HG02588 (cell line): ENCODE data around the gene MRE11.
"Not testable (repeated sequence)": the region's sequence is repeated elsewhere in the genome, so short reads cannot be mapped to it uniquely, and the experiment has no call there.

ENCODE experiments used
- ATAC-seq: cut with Tn5 transposase; IDR thresholded peaks from one replicate; pipeline ENCODE4 v1.9.1; 2021; ENCODE audit warnings: mild to moderate bottlenecking, moderate library complexity; ENCODE audit not compliant: unreplicated experiment

MRE11 gene

DNA sequence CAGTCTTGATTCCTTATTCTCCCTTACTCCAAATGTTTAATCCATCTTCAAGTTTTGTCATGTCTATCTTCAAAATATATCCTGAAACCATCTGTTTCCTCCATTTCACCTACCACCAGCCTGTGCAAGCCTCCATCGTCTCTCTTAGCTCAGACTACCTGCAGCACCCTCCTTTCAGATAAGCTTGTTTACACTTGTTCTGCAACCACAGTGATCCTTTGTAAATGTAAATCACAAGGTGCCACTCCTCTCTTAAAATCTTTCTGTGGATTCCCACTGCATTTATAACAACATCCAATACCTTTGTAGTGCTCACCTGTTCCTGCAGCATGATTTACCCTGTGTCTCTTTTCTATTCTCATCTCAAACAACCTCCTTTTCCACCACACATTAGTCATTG, 60.6 kb downstream of the MRE11 start:
- no peak for ATAC-seq

DNA sequence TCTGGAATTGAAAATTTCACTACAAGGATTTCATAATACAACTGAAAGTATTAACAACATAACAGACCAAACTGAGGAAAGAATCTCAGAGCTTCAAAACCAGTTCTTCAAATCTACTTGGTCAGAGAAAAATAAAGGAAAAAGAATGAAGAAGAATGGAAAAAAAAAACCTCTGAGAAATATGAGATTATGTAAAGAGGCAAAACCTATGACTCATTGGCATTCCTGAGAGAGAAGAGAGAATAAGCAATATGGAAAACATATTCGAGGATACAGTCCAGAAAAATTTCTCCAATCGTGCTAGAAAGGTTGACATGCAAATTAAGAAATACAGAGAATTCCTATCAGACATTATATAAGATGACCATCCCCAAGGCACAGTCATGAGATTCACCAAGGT, 69.0 kb downstream of the MRE11 start:
- no peak for ATAC-seq

DNA sequence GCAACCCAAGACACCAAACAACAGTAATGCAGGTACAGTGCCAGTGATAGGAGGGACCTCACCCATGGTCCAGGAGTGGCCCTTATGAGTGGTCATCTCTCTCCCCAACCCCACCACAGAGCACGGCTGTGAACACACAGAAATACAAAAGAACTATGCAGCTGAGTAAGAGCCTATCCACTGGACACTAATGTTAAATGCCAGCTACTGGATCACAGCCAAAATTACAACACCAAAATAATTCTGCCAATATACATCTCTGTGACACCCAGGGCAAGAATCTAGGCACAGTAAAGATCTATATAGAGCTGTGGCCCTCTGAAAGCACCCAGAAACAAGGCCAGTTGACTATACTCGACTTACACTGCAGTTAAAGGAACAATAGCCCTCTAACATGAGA, 69.6 kb downstream of the MRE11 start:
- ATAC-seq = no peak

DNA sequence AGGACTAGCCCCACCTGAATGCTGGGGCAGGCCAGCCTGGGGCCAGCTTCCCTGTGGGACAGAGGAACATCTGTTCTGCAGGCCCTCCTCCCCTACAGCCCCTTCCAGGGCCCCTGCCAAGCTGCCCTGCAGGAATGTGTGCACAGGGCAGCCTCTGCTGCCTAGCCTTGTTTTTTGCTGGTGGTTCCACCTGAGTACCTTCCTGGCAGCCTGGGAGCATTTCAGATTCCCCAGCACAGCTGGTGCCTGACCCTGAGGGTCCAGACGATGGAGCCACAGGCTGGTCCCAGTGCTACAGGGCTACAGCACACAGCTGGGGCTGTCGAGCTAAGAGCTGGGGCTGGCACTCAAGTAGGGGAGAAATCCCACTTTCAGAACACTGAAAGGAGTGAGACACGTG, 70.1 kb downstream of the MRE11 start:
- no peak for ATAC-seq

DNA sequence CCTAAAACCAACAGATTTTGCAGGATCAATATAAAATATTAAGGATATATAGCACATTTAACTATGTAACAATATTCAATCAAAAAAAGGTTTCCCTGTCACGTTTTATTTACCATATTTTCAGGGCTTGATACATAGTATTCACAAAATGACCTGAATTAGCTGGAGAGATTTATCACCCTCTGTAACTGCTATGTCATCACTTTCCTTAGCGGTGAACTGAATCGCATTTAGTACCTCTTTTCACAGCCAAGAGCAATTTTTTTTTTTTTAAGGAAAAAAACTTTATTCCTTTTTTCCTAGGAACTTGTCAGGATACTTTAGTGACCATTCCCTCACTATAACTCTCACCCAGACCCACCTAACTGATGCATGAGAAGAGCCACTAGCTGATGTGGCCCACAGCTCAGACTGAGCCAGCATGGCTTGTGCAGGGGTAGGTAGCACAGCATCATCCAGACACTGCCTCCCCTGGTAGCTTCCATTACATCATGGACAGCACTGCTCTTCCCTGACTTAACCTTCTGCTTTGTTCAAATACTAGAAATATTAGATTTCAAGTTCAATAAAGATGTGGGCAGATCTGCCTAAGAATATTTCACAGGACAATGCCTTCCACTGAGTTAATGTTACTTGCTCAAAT, 75.4 kb downstream of the MRE11 start:
- ATAC-seq = no peak

DNA sequence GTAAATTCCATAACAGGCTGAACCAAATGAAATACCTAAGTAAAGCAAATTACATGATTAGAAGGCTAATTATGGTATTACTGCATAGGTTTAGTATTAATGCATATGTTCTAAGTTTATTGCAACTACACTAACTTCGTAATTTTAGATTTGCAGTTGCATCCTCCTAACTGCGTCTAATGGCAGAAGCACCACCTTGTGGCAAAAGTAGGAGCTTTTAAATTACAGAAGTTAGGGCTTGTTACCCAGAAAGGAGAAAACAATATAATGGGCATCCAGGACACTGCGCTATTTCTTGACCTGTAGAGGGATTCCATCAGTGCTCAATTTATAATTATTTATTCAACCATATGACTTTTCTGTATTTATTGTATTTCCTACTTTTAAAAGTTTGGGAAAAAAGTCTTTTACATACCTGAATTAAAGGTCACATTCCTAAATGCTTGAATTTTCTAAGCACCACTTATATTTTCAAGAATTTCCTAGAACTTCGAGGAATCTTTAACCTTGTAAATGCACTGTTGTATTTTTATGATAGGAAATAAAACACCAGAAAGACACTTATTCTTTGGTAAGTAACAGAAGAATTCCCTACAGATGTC, 76.2 kb downstream of the MRE11 start:
- no peak for ATAC-seq

DNA sequence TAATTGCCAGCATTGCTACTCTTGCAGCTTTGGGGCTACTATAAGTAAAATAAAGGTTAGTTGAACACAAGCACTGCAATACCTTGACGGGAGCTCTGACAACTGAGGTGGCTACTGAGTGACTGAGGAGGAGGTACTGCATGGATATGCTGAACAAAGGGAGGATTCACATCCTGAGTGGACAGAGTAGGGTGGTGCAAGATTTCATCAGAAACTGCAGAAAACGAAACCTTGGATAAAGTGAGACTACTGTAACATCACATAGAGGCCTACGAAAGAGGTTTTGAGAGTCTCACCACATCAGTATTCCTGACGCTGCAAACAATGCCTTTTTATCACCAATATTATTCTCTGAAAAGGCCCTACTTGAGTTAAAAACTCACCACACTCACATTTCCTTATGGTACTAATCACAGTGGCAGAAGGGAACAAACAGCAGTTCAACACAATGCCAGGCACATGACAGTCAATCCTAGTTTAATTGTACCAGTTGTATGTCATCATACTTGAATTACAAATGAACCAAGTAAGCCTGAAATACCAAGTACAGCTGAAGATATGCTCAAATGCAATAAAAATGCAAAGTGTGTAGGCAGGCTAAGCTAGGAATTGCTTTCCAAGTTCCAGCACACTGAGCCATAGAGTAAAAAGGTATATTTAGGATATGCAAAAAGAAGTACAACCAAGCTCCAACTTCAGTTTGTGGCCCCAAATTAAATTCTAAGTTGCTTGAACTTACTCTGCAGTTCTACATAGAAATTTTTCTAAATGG, 88.4 kb downstream of the MRE11 start:
- no peak for ATAC-seq

DNA sequence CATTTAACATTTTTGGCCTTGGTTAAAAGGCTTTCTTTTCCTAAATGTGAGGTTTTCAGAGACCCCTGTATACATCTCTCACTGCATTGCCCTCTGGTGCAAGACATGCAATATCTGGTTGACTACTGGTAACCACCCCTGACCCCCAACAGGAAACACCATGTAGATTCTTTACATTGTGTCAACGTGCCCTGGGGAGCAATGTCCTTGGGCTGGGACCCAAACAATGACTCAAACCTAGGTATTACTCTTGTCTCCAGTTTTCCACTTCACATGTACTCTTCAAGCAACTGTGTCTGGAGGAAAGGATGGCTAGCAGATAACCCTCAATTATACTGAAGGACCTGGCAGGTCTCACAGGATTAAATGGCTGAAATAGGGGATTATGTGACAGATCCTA, 91.3 kb downstream of the MRE11 start:
- ATAC-seq = no peak

DNA sequence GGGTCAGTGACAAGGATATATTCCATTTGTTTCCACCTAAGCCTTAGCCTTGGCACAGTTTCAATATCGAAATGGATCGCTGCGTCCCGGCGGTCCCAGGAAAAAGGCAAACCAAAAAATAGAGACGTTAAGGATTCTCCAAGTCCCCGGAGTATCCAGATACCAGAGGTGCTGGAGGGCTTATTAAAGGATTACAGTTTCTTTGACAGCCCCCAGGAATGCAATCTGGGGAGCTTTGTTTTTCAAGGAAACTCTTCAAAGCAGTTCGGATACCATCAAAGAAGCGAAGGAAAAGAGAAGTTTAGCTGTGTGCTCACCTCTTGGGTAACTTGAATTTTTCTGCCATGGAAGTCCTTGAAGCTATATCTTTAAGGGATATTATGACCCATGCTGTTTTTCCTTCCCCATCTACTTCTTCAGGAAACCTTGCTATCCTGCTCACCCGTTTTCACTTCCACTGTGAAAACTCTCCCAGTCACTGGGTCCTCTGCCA, 91.8 kb downstream of the MRE11 start:
- no peak for ATAC-seq

DNA sequence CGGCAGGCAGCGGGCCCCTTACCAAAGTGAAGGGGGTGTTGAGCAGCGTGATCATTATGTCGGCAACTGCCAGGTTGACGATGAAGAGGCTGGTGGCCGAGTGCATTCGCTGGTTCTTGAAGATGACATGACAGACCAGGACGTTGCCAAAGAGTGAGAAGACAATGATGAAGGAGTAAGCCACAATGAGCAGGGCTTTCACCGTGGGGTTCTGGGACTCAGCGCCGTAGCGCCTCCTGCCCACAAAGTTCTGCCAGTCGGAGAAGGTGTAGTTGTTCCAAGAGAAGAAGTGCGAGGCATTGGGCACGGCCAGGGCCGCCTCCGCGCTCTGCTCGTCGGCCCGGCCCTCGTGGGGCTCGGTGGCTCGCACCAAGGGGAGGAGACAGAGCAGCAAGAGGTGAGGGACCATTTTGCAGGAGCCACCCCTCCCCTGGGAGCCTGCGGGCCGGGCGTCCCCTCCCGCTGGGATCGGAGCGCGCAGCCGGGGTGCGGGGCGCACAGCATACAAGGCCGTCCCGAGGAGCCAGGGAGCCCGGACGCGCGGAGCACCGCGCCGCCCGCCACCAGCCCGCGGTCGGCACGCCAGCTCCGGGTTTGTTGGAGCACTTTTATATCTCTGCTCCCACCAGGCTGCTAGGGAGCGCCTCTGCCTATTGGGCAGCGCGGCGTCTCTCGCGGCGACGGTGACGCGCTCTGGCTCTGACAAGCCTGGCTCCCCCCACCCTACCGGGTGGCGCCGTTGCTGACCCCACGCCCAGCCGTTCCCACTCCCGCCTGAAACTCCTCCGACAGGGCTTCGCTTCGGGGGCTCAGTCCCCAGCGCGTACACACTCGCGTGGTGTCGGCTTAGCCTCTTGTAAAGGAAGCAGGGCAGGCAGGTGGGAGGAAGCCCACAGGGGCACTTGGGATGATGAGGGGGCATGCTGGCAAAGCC, 92.5 kb downstream of the MRE11 start, which contains the start of gene GPR83:
Gene GPR83, minus strand, starts transcription at position 581 of the 934 bp plus-strand sequence. Its CDS starts 172 bp downstream, at position 409.
- no peak for ATAC-seq

DNA sequence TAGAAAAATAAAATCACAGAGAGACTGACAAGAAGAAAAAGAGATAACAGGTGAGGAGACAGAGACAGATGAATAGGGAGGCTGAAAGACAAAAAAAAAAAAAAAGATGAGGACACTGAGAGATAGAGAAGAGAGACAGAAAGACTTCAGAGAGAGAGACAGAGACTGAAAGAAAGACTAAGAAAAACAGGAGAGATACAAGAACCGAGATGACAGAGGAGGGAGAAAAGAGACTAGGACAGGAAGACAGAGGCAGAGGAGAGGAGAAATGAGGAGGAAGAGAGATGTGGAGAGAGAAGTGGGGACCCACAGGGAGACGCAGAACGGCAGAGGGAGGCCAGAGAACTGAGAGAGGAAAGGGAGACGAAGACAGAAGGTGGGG, 93.2 kb downstream of the MRE11 start:
- no peak for ATAC-seq

DNA sequence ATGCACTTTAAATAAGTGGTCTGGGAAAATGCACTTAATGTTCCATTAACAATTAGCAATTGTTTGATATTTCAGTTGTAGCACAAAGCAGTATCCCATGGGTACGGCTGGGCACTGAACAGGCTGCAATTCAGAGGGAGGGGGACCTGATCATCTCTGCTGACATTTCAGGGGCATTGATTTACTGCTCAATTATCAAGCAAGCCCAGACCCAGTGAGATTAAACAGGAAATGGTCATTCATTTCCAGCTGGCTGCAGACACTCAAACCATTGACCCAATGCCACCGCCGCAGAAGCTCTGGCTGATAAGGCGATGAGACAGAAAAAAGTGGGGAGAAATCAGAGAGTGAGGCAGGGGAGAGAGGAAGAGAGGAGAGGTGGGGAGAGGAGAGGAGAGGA, 93.6 kb downstream of the MRE11 start:
- no peak for ATAC-seq

DNA sequence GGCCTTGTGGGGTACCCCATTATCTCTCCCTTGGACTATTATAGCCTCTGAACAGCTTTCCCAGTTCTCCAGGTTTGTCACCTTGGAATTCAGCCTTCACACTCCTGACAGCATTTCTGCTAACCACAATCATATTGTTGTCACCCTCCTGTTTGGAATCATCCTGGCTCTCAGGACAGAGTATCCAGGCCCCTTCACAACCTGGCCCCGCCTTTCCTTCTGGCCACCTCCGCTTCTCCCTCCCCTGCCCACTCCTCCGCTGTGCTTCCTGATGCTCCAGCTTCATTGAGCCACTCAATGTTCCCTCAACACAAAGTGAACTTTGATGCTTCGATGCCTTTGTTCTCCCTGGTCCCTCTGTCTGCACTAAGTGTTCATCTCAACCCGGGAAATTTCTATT, 95.5 kb downstream of the MRE11 start:
- no peak for ATAC-seq

DNA sequence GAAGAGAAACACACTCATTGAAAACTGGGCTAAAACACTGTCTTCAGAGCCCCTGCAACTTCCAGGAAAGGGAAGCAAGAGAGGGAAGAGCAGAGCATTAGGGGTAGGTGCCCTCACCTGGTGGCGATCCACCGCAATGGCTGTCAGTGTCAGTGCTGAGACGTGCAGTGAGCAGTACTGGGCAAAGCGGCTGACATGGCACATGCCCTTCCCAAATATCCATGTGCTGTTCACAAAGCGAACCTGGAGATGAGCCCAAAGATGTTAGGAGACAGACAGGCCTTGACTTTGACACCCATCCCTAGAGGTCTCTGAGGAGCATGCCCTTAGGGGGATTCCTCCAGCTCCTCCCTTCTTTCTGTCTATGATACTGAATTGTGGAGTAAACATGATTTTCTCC, 97.4 kb downstream of the MRE11 start:
- no peak for ATAC-seq

DNA sequence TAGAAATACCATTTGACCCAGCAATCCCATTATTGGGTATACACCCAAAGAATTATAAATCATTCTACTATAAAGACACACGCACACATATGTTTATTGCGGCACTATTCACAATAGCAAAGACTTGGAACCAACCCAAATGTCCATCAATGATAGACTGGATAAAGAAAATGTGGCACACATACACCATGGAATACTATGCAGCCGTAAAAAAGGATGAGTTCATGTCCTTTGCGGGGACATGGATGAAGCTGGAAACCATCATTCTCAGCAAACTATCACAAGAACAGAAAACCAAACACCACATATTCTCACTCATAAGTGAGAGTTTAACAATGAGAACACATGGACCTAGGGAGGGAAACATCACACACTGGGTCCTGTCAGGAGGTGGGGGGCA, 101.7 kb downstream of the MRE11 start:
- ATAC-seq = not testable (repeated sequence)

DNA sequence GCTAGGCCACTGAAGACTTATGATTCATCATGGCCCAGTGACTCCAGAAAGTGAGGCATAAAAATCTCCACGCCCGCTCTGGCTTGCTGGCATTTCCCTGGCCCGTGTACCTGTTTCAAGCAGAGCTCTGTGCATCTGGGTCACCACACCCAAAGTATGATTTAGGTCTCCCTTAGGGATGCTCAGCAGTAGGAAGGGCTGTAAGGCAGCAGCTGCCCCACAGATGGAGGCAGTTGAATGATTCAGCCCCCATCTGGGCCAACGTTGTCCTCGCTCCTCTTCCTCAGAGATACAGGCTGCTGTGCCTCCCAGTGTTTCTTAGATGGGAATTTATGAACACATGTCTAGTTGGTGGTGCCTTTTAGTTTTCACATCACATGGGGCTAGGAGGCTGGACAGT, 114.0 kb downstream of the MRE11 start:
- ATAC-seq = no peak

DNA sequence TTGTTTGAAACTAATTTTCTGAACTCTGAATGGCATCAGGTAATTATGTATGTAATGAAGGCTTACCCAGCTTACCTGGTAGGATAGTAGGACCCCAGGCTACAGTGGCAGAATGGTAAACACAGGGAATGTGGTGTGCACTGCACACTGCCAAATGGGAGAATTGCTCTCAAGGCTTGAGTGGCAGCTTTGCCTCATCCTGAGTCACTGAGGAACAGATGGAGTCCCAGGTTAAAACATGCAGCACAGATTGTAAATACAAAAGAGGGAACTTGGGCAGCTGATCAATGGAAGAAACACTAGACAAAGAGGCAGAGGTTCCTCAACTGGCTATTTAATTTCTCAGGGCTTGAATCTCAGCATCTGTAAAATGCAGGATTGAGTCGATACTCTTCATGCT, 116.8 kb downstream of the MRE11 start:
- ATAC-seq = no peak

DNA sequence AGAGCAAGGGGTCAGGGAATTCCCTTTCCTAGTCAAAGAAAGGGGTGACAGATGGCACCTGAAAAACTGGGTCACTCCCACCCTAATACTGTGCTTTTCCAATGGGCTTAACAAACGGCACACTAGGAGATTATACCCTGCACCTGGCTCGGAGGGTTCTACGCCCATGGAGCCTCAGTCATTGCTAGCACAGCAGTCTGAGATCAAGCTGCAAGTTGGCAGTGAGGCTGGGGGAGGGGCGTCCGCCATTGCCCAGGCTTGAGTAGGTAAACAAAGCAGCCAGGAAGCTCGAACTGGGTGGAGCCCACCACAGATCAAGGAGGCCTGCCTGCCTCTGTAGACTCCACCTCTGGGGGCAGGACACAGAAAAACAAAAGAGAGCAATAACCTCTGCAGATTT, 123.1 kb downstream of the MRE11 start:
- not testable (repeated sequence) for ATAC-seq
